GM12878 (cell line): ENCODE measurements around the gene PDE9A. TPM values are rescaled to one million over a fixed set of nuclear protein-coding genes. Genes with fewer than 3 reads are reported as not detected.

Experiments
- ATAC-seq: fragments of 200-7000 bp; cut with Tn5 transposase; 3 replicates; pipeline ENCODE4 v1.9.1; 2020; ENCODE audit warnings: mild to moderate bottlenecking, moderate library complexity
- BruUV-seq: library from RNA; stranded (reverse); fragments of 400-500 nt; replicated peaks from 2 replicates; lab custom pipeline; 2021; lab: Mats Ljungman, UMichigan
- CTCF ChIA-PET: fragments of 300-600 bp; sonication (Branson Sonifier 250); formaldehyde crosslinking; extraction: SDS; loops from one replicate; lab custom pipeline; 2021; ENCODE audit warnings: inconsistent platforms; lab: Yijun Ruan, JAX
- POLR2A ChIA-PET: fragments of 350-600 bp; formaldehyde crosslinking; extraction: SDS; loops from one replicate; lab custom pipeline; 2021; ENCODE audit warnings: inconsistent platforms; lab: Charles Lee
- RAD21 ChIA-PET: fragments of 300-600 bp; sonication (Branson Sonifier 250); formaldehyde crosslinking; loops from one replicate; lab custom pipeline; 2023; ENCODE audit warnings: antibody characterized with exemption; ENCODE audit not compliant: unreplicated experiment; lab: Charles Lee
- SMC1A ChIA-PET: fragments of 300-600 bp; sonication (Branson Sonifier 250); formaldehyde crosslinking; loops from one replicate; lab custom pipeline; 2023; ENCODE audit not compliant: unreplicated experiment, uncharacterized antibody; lab: Charles Lee
- DNase-seq: peaks from one replicate; pipeline ENCODE4 v3.0.0-alpha.2; 2011; ENCODE audit warnings: low read depth, low spot score
- FAIRE-seq: peaks from 3 replicates; lab custom pipeline; 2011; peaks lifted over from hg19 to GRCh38; lab: Jason Lieb, UNC
- H2AFZ ChIP-seq: 2 replicates; pipeline ENCODE4 v1.6.0; 2011; ENCODE audit warnings: low read depth, low read length, control low read depth; ENCODE audit not compliant: control insufficient read depth
- H3K27ac ChIP-seq: 2 replicates; pipeline ENCODE4 v1.5.1; 2011; ENCODE audit warnings: control low read depth; ENCODE audit not compliant: control insufficient read depth, insufficient read depth
- H3K27me3 ChIP-seq, 2 experiments: replicated peaks in 1 of 2; 2 replicates each; pipeline versions ENCODE4 v1.6.0 to v1.6.1; 2011; ENCODE audit warnings: low read length in 1 of 2; ENCODE audit not compliant: control insufficient read depth in 2 of 2, insufficient read depth in 2 of 2
- H3K36me3 ChIP-seq, 2 experiments: 2 replicates each; pipeline ENCODE4 v1.5.1; 2011; ENCODE audit warnings: low read length in 1 of 2; ENCODE audit not compliant: control insufficient read depth in 2 of 2, insufficient read depth in 2 of 2
- H3K4me1 ChIP-seq: 2 replicates; pipeline ENCODE4 v1.6.1; 2011; ENCODE audit warnings: mild to moderate bottlenecking, low read length, moderate library complexity, mixed read lengths; ENCODE audit not compliant: control insufficient read depth, insufficient read depth
- H3K4me2 ChIP-seq: 2 replicates; pipeline ENCODE4 v1.6.0; 2011; ENCODE audit warnings: control low read depth; ENCODE audit not compliant: control insufficient read depth, insufficient read depth
- H3K4me3 ChIP-seq: fragments of 200-600 bp; sonication (generic); 2 replicates; pipeline ENCODE4 v1.5.1; 2016
- H3K79me2 ChIP-seq: 2 replicates; pipeline ENCODE4 v1.6.0; 2011; ENCODE audit warnings: low read length; ENCODE audit not compliant: control insufficient read depth, insufficient read depth
- H3K9ac ChIP-seq: 2 replicates; pipeline ENCODE4 v1.8.0; 2011; ENCODE audit warnings: low read length, control low read depth, mixed read lengths; ENCODE audit not compliant: control insufficient read depth, insufficient read depth
- H3K9me3 ChIP-seq: replicated peaks from 3 replicates; pipeline ENCODE4 v1.5.1; 2011; ENCODE audit warnings: mild to moderate bottlenecking, low read length; ENCODE audit not compliant: control insufficient read depth, insufficient read depth
- H4K20me1 ChIP-seq: 2 replicates; pipeline ENCODE4 v1.6.0; 2011; ENCODE audit not compliant: control insufficient read depth, insufficient read depth
- ELK1 ChIP-seq: IDR thresholded peaks from 2 replicates; pipeline ENCODE4 v1.6.1; 2012; ENCODE audit warnings: low read depth, low read length, improper control_type of control experiment
- KAT2A ChIP-seq: conservative IDR thresholded peaks from 2 replicates; pipeline ENCODE4 v1.6.1; 2011; ENCODE audit warnings: low read depth, low read length; ENCODE audit not compliant: control insufficient read depth
- MYC ChIP-seq: IDR thresholded peaks from 2 replicates; pipeline ENCODE4 v1.6.1; 2011; ENCODE audit warnings: mild to moderate bottlenecking, low read length, moderate library complexity, inconsistent platforms; ENCODE audit not compliant: insufficient read depth, insufficient replicate concordance, insufficient read length, severe bottlenecking
- WGBS: methylation state at CpG from one replicate; pipeline ENCODE4 v1.1.6; 2016; ENCODE audit warnings: low lambda C conversion rate; ENCODE audit not compliant: insufficient replicate concordance, insufficient coverage; ENCODE audit errors: missing lambda C conversion rate; 5-methylcytosine and 5-hydroxymethylcytosine counted together
- in situ Hi-C: fragments of 300-500 bp; cut with MboI; formaldehyde crosslinking; loops from 9 replicates; pipeline ENCODE4 v1.14.3; 2018; ENCODE audit warnings: mixed read lengths
- intact Hi-C: fragments of 100-400 bp; cut with micrococcal nuclease; formaldehyde crosslinking; loops from one replicate; pipeline ENCODE4 v1.14.2; 2022; ENCODE audit not compliant: unreplicated experiment
- polyA plus RNA-seq, 11 experiments: library from polyadenylated mRNA; depleted of rRNA in 4 of 11; unstranded in 6 of 11; stranded (reverse) in 5 of 11; fragments of >200 nt; fragmentation: Nextera tagmentation in 4 of 11; fragmentation: Illumina TruSeq in 1 of 11; extraction: Ambion mirVana in 4 of 11; extraction: Trizol in 1 of 11; gene quantifications; 1 replicate in 1 of 11; 2 replicates in 10 of 11; pipeline versions ENCODE4 v1.2.1 to v1.2.3, GENCODE V29; 2011 to 2016; ENCODE audit warnings: inconsistent platforms in 2 of 11, missing spikeins in 2 of 11, low read depth in 1 of 11
- total RNA-seq, 4 experiments: library from RNA; depleted of rRNA in 3 of 4; stranded (reverse); fragments of >200 nt in 3 of 4; fragmentation: Illumina TruSeq in 1 of 4; extraction: Trizol in 1 of 4; gene quantifications; 2 replicates each; pipeline versions ENCODE4 v1.2.1 to v1.2.3, GENCODE V29; 2013 to 2021

The PDE9A gene
- total and polyA plus RNA-seq, 10 of the 15 experiments (the other 5 are each of a cell fraction or from before 2014, with no cell fraction given): 0.08 to 0.45 (median 0.20) TPM; not detected in 1

DNA sequence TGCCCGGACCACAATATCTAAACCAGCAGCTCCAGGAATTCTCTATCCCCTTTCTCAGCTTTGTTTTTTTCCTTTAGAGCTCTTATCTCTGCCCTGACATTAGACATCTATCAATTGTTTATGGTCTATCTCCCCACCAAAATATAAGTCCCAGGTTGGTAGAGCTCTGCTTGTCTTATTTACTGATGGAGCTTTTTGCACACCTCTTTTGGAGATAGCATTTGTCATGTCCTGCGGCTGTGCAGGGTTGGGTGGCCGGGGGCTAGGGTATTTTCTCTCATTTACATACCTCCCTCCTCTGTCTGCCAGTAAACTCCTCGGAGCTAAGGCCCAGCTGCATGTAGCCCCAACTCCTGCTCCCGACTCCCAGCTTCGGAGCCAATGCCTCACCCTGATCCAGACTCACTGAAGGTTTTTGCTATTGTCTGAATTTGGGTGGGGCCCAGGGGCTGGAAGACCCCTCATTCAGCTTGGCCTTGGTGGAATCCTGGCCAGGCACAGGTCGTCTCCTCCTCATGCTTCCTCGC lies 11.1 kb upstream of the PDE9A start:
- H2AFZ ChIP-seq: no peak overlapping the region
- no peaks in the 10 kb centered on the region for H3K9me3 ChIP-seq
- SMC1A ChIA-PET: no interaction called here
- ATAC-seq (no peak), FAIRE-seq (no peak), DNase-seq (no peak)
- H3K9ac ChIP-seq: no peak overlapping the region
- in situ Hi-C loops: no loop called here
- no peaks in the 10 kb centered on the region for H3K79me2 ChIP-seq
- POLR2A ChIA-PET: no interaction called here
- CTCF ChIA-PET: interaction anchor here (0.6 to 0.7 kb wide), 3 partner anchors 10 to 342 kb away, joined by 3 read pairs; no protein-coding TSS in a partner anchor
- no TSS peak for BruUV-seq
- no peak overlapping the region for H3K27ac ChIP-seq
- WGBS: 18% methylated on average over 8 of the region's 8 CpGs
- H3K4me2 ChIP-seq: no peak overlapping the region
- no peak overlapping the region for H3K4me3 ChIP-seq
- intact Hi-C loops: no loop called here
- RAD21 ChIA-PET: no interaction called here
- no peaks in the 10 kb centered on the region for H3K36me3 ChIP-seq
- no peaks in the 10 kb centered on the region for H4K20me1 ChIP-seq
- no peaks in the 10 kb centered on the region for H3K4me1 ChIP-seq
- TF ChIP-seq KAT2A (no peak), MYC (no peak), ELK1 (no peak)
- peaks cover 0 to 3% of the 10 kb centered on the region in 2 experiments; a peak in 2 of 4 replicates for H3K27me3 ChIP-seq
